ENCODE data around the gene MAGI3. TPM values are rescaled to one million over a fixed set of nuclear protein-coding genes. Genes with fewer than 3 reads are reported as not detected.
"Not testable (repeated sequence)": the region's sequence is repeated elsewhere in the genome, so short reads cannot be mapped to it uniquely, and the experiment has no call there.

MAGI3 gene
- total RNA-seq, 1 experiment from 2014 or later = 20.8 TPM

DNA sequence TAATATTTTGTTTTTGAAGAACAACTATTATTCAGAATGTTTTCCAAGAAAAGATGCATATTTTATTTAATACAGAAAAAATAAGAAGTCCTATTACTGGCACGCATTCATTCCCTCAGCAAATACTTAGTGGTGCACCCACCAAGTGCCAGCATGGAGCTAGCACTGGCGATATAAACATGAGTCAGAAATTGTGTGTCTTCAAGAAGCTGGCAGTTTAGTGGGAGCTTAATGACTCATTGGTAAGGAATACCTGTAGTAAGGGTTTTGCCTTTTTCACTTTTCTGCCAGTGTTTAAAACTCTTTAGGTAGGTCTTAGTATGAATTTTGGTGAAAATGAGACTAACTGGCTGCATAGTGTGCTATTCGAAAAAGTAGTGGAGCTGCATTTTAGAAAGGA lies 6.3 kb downstream of the MAGI3 start:
- peak; percentile 73 for DNase-seq (ENCODE audit: low spot score)

- no peak for DNase-seq (ENCODE audit: low spot score)
These were observed 8.8 kb downstream of the MAGI3 start for GRCh38 chr1:113399062-113399583.

DNA sequence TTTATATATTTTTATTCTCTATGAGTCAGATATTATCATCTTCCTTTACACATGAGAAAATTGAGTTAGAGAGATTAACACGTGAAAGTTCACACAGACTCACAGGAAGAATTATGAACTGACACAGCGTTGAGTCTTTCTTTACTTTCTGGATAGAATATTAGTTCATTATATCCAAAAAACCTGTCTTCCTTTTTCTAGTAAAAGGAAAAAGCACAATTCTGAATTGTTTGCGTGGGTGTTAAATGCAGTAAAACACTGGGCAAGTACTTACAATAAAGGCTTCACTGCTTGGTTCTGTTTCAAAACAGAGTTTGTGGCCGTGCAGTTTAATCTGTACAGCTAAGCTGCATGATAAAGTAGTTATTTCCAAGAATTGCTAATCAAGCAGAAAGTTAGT lies 10.8 kb downstream of the MAGI3 start:
- no peak for DNase-seq (ENCODE audit: low spot score)

DNA sequence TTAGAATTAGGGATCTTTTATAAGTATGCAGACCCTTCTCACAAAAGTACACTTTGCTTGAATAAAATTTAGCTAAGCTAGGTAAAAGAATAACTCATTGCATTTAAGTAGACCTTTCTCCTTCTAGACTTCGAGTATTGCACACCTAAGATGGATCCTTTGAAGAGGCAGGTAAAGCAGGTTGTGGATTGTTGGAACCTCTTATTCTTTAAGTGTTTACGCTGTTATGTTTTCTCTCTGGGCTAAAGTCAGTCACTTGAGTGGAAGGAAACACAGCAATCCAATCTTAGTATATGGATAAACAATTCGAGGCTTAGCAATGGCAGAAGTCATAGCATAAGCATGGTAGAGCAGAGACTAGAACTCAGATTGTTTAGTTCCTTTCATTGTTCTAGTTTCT lies 11.4 kb downstream of the MAGI3 start:
- no peak for DNase-seq (ENCODE audit: low spot score)

DNA sequence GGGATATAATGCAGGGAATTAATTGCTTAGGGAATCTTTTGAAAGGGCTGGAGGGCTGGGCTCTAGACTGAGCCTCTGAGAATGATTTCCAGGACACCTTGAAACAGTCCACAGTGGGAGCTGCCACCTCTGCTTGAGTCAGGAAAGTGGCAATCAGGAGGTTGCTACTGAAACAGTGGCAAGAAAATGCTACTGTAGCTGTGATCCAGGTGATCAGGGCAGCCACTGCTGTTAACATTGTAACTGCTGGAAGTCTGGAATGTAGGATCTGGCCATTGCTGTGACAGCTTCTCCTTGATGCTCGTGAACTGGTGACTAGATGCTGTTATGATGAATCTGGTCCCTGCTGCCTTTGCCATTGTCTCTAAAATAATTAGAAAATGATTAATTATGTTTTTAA lies 12.8 kb downstream of the MAGI3 start:
- no peak for DNase-seq (ENCODE audit: low spot score)

GRCh38 chr1:113405573-113405972 lies 15.3 kb downstream of the MAGI3 start:
- no peak for DNase-seq (ENCODE audit: low spot score)

DNA sequence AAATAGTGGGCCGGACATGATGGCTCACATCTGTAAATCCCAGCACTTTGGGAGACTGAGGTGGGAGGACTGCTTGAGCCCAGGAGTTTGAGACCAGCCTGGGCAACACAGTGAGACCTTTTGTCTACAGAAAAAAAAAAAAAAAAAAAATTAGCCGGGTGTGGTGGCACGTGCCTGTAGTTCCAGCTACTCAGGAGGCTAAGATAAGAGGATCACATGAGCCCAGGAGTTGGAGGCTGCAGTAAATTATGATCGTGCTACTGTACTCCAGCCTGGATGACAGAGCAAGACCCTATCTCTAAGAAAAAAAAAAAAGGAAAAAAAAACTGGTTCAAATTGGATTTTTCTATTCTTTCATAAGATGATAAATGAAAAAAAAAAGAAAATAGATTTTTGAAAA lies 15.8 kb downstream of the MAGI3 start:
- DNase-seq (ENCODE audit: low spot score) = not testable (repeated sequence)

GRCh38 chr1:113409363-113409762 lies 19.0 kb downstream of the MAGI3 start:
- DNase-seq (ENCODE audit: low spot score) = no peak

DNA sequence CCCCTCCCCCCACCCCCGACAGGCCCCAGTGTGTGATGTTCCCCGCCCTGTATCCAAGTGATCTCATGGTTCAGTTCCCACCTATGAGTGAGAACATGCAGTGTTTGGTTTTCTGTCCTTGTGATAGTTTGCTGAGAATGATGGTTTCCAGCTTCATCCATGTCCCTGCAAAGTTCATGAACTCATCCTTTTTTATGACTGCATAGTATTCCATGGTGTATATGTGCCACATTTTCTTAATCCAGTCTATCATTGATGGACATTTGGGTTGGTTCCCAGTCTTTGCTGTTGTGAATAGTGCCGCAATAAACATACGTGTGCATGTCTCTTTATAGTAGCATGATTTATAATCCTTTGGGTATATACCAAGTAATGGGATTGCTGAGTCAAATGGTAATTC lies 21.7 kb downstream of the MAGI3 start:
- not testable (repeated sequence) for DNase-seq (ENCODE audit: low spot score)

DNA sequence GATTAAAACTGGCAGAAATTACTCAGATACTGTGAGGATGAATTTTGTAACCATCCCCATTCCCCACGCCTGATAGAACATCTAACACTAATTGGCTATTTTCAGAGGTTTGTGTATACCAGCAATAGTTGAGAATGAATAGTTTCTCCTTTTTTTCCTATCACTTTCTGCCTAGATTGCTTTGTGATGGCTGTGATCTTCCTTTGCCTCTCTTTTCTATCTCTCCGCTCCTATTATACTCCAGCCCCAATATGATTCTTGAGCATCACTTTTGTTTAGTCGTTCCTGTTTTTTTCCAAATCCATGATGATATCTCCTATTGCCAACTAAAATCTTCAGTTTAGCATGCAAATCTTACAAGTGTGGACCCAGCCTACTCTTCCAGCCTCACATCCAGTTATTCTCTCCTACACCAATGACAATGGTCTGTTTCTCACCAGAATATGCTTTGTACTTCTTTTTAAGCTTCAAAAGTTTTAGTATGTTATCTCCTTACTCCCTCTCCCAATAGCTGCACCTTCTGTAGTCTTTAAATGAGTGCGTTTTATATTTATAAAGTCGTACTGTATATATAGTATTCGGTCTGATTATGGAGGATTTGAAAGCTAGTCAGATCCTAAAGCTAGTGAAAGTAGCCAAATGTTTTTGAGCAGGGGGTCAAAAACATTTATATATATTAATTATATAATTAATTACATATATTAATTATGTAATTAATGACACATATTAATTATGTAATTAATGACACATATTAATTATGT lies 25.2 kb downstream of the MAGI3 start:
- DNase-seq (ENCODE audit: low spot score) = no peak

- DNase-seq (ENCODE audit: low spot score) = not testable (repeated sequence)
These were observed 25.8 kb downstream of the MAGI3 start for GRCh38 chr1:113416071-113416470.

DNA sequence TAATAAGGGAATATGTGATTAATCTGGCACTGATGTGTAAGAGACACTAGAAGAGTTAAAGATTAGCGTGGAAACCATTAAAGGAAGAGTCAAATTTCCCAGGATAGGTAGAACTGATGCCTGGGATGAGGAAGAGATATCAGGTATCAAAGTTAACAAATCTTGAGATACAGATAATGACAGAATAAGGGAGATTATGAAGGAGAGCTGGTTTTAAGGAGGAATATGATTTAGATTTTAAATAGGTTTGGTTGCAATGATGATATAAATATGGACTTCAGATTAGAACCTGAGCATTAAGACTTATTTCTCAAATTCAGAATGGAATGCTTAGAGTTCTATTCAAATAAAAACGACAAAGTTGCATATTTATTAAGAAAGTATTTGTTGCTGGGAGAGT lies 26.2 kb downstream of the MAGI3 start:
- DNase-seq (ENCODE audit: low spot score) = no peak

- DNase-seq (ENCODE audit: low spot score) = no peak
These were observed 32.2 kb downstream of the MAGI3 start for GRCh38 chr1:113422315-113423068.

- no peak for DNase-seq (ENCODE audit: low spot score)
These were observed 33.5 kb downstream of the MAGI3 start for GRCh38 chr1:113423826-113424225.

GRCh38 chr1:113429461-113430153 lies 39.3 kb downstream of the MAGI3 start:
- no peak for DNase-seq (ENCODE audit: low spot score)

- no peak for DNase-seq (ENCODE audit: low spot score)
These were observed 42.9 kb downstream of the MAGI3 start for GRCh38 chr1:113433184-113433583.

GRCh38 chr1:113434081-113434873 lies 44.0 kb downstream of the MAGI3 start:
- no peak for DNase-seq (ENCODE audit: low spot score)

DNA sequence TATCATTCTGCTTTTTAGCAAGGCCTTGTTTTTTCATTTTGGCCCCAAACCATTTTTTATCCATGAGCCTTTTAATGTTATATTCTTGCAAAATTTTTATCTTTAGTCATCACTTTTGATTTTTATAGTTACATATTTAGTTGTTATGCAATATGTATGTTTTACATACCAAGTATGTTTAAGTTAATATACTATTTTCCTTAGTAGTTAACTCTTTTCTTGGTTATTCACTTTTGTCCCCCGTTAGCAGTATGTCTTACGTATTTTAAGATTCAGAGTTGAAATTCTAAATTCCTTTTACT lies 44.5 kb downstream of the MAGI3 start:
- DNase-seq (ENCODE audit: low spot score) = no peak

- no peak for DNase-seq (ENCODE audit: low spot score)
These were observed 47.4 kb downstream of the MAGI3 start for GRCh38 chr1:113437554-113438341.

- peak; percentile 75 for DNase-seq (ENCODE audit: low spot score)
These were observed 48.4 kb downstream of the MAGI3 start for GRCh38 chr1:113438505-113439276.
